ENCODE results near the gene BACH1.

Gene BACH1

GRCh38 chr21:29385934-29386520 is 87.3 kb downstream of the BACH1 start:
- DNase-seq: no peak

GRCh38 chr21:29386803-29387202 is 88.1 kb downstream of the BACH1 start:
- no peak for DNase-seq

GRCh38 chr21:29387598-29387997 is 88.9 kb downstream of the BACH1 start:
- no peak for DNase-seq

GRCh38 chr21:29389136-29389535 is 90.4 kb downstream of the BACH1 start:
- DNase-seq: no peak

- DNase-seq: no peak
Measured at GRCh38 chr21:29390778-29391177, 92.1 kb downstream of the BACH1 start.

- no peak for DNase-seq
Measured at GRCh38 chr21:29394051-29394450, 95.3 kb downstream of the BACH1 start.
